ENCODE data around the gene RARG.

- no peak for TF ChIP-seq CTCF (IDR thresholded peaks at IDR 0.05; ENCODE audit: insufficient read depth, low read depth, low read length)
- no peak for TF ChIP-seq EZH2 (IDR thresholded peaks at IDR 0.05; ENCODE audit: insufficient read depth, low read length)
Measured at GRCh38 chr12:53231921-53232645, at the start of gene RARG.

Measured in astrocyte (in vitro differentiated cells and primary cell).